GM21786 (cell line): ENCODE data around the gene RPL7A.
A peak's percentile ranks its signal among the peaks of the same experiment; 100 is the strongest.
"Not testable (repeated sequence)": the region's sequence is repeated elsewhere in the genome, so short reads cannot be mapped to it uniquely, and the experiment has no call there.

Experiments used
- ATAC-seq: cut with Tn5 transposase; IDR thresholded peaks from one replicate; pipeline ENCODE4 v1.9.1; 2021; ENCODE audit not compliant: unreplicated experiment

Gene RPL7A

DNA sequence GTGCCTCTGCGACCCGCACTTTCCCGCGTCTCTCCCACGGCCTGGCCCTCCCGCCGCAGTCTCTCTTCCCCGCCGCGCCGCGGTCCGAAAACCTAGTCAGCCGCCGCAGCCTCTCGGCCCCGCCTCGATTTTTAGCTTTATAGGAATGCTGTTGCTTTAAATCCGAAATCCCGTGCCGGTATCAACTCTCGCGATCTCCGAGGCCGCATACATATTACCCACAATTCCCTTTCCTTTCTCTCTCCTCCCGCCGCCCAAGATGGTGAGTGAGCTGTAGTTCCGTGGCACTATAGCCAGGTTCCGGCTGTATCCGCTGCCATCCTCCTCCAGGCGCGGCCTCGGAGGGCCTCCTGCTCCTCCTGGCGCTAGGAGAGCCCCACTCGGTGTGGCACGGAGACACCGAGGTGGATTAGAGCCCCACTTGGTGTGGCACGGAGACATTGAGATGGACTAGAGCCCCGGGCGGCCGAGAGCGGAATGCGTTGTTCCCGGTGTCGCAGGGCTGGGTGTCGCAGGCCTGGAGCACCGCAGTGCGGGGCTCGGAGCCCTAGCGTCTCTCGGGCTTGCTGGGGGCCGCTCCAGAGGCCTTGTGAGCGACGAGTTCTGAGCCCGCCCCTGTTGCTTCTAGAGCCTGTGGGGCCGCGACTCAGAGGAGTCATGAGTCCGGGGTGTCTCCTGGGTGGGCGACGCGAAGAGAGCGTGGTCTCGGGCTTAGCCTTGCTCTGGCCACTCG, at the start of gene RPL7A, which contains the start of gene MED22:
Gene RPL7A (plus strand): TSS at position 234 of the 733 bp plus-strand sequence. CDS start 26 bp downstream, at position 260.
Gene MED22 (minus strand): TSS at position 147 of the 733 bp plus-strand sequence. CDS start 1,469 bp downstream, outside the sequence.
- ATAC-seq = peak; percentile 75

GRCh38 chr9:133299996-133300395, 48.0 kb upstream of the RPL7A start:
- not testable (repeated sequence) for ATAC-seq

DNA sequence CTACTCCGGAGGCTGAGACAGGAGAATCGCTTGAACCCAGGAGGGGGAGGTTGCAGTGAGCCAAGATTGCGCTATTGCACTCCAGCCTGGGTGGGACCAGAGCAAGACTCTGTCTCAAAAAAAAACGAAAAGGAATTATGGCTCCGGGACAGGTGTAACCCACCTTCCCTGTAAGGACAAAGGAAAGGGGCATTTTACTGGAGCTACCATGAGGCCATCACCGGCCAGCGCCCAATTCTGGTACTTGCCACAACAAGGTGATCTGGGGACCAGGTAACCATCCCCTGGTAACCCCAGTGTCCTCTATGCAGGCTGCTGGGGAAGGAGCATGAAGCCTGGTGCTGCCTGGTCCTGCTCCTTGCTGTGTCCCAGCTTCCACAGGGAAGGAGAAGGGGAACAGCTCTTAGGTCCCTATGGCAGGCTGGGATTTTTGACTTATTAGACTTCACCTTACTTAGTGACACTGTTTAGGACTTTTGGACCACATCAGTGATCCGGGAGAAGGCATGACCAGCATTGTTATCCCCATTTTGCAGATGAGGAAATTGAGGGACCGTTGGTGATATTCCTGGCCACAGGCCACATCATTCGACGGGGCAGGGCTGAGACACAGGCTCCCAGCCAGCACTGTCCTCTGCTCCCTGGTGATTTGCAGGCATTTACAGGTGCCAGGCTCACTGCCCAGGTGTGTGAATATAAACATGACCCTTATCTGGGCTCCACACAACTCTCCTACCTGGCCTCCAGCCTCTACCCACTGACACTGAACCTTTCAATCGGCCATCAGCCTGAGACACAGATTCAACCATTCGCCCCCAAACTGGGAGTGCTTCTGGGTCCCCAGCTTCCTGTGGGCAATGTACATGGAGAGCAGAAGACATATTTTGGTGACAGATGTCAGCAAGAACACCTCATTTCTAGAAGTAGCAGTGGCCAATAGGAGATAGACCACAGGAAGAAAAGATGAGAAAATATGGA, 46.5 kb upstream of the RPL7A start:
- no peak for ATAC-seq

DNA sequence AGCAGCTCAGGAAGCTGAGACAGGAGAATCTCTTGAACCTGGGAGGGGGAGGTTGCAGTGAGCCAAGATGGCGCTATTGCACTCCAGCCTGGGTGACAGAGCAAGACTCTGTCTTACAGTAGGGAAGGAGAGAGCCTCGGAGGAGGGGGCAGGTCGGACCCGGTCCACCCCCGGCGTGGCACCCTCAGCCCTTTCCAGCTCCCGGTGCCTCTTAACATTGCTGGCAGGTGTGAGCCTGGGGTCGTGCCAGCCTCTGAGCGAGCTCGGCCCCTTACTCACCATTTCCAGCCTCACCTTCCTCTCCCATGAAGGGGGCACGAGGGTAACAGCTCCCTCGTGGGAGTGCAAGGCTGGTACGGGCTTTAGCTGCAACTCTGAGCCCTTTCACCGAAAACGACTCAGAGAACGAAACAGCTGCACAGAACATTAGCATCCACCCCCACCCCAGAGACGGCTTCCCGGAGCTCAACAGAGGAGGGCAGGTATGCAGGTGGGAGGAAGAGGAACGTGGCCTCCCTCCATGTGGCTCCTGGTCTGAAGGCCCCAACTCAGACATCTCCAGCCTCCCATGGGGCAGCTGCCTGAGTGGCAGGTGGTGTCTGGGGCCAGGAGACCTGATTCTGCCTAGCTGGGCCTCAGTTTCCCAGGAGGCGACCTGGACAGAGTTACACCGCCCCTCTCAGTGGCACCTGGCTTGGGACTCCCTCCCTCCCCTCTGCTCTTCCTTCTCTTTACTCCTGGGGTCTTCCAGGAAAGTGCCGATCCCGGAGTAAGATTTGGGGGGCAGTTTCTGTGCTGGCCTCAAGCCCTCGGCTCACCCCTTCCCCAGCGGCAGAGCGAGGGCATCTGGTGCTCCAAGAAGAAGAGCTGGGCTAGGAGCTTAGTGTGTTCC, 44.5 kb upstream of the RPL7A start:
- ATAC-seq = no peak

- no peak for ATAC-seq
Measured at GRCh38 chr9:133304158-133304470, 43.9 kb upstream of the RPL7A start.

- ATAC-seq = no peak
Measured at GRCh38 chr9:133304477-133305377, 43.3 kb upstream of the RPL7A start.

DNA sequence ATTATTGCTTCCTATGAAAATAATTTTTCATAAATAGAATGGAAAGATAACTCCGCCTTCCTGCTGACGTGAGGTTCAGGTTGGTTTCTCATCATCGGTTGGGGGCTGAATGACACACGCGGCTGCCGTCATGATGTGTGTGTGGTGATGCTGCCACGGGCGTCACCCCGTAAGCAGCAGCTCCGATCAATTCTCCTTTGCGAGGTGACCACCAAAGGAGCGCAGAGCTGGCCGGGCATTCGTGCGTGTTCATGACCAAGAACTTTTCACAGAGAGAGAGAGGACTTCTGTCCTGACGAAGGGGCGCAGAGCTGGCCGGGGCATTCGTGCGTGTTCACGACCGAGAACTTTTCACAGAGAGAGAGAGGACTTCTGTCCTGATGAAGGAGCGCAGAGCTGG, 42.3 kb upstream of the RPL7A start:
- ATAC-seq = no peak

- ATAC-seq = no peak
Measured at GRCh38 chr9:133306242-133307204, 41.5 kb upstream of the RPL7A start.

GRCh38 chr9:133307301-133307700, 40.7 kb upstream of the RPL7A start:
- ATAC-seq = no peak

DNA sequence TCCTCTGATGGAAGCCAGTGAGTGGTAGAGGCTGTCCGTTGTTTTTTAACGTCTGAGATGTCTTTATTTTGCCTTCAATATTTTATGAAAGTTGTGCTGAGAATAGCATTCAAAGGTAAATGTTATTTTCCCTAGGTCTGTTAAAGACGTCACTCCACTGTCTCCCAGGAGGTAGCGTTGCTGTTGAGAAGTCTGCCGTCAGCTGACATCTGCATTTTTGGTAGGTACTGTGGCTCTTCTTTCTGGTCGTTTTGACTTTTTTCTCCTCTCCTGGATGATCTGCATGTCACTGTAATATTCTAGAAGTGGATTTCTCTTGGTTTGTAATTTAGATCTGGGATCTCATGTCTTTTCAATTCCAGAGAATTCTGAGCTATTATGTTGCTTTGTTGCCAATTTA, 38.4 kb upstream of the RPL7A start:
- ATAC-seq = no peak

DNA sequence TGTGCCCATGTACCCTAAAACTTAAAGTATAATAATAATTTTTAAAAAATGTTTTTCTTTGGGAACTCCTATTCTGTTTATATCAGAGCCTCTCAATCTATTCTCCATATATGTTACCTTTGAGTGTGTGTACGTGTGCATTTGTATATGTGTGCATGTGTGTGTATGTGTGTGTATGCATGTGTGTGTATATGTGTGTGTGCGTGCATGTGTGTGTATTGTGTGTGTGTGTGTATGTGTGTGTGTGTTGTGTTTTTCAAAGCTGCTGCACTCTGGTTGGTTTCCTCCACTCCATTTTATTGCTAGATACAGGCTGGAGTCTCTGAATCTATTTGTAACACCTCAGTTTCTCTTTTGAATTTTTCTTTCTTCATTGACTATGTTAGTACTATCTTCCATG, 32.0 kb upstream of the RPL7A start:
- no peak for ATAC-seq

DNA sequence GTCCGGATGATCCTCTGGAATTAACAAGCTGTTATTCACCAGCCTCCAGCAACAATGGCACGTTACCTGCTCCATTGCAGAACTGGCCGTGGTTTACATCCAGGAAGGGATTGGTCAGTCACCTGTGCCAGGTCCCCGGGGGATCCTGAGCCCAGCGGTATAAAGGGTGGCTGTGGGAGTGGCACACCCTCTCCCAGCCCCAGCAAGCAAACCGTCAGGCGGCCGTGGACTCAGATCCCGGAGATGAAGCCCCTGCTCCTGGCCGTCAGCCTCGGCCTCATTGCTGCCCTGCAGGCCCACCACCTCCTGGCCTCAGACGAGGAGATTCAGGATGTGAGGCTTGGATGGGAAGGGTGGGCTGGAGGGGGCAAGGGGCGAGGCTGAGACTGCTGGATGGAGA, 30.5 kb upstream of the RPL7A start:
- not testable (repeated sequence) for ATAC-seq

- no peak for ATAC-seq
Measured at GRCh38 chr9:133320421-133320881, 27.6 kb upstream of the RPL7A start.

- ATAC-seq = no peak
Measured at GRCh38 chr9:133321411-133321935, 26.5 kb upstream of the RPL7A start.

DNA sequence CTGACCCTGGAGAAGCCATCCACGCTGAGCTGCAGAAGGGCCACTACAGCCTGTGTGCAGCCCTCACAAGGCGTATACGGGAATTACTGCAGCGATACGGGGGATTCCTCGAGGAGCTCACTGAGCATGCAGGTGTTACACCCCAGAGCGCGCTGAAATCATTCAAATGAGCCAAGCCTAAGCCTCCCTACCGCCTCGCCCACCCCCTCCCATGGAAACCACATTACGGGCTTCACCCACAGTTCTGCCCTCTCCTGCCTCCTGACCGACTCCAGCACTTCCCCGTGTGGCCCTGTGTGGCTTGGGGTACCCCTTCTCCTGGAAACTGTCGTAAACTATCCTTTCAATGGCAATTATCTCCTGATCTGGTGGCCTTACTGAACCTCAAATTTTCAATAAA, 25.3 kb upstream of the RPL7A start:
- ATAC-seq = no peak

- no peak for ATAC-seq
Measured at GRCh38 chr9:133323211-133323610, 24.8 kb upstream of the RPL7A start.

DNA sequence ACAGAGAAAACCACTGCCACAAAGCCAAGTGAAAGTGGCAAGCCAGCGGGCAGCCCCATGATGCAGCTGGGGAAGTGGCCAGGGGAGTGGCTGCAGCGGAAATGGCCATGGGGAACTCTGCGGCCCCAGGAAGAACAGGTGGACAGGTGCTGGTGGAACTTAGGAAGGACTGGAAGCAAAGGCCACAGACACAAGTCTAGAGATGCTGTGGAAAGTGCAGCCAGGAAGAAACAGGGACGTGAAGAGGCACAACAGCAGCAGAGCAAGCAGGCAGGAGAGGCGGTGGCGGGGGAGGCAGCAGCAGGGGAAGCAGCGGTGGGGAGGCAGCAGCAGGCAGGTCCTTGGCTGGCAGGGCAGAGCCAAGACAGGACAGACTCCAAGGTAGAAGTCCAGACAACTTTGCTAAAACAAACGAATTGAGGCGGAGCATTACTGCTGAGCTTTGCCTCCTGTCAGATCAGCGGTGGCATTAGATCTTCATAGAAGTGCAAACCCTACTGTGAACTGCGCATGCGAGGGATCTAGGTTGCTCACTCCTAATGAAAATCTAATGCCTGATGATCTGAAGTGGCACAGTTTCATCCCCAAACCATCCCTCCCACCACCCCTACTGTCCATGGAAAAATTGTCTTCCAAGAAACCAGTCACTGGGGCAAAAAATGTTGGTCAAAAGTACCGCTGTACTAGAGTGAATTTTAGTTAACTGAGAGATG, 23.9 kb upstream of the RPL7A start:
- no peak for ATAC-seq

DNA sequence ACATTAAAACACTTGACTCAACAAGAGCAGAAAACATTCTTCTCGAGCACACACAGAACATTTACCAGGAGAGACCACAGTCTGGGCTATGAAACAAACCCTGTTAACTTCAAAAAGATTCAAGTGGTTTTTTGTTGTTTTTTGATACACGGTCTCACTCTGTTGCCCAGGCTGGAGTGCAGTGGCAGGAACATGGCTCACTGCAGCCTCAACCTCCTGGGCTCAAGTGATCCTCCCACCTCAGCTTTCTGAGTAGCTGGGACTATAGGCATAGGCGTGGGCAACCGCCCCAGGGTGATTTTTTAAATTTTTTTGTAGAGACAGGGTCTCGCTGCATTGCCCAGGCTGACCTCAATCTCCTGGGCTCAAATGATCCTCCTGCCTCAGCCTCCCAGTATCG, 21.0 kb upstream of the RPL7A start:
- not testable (repeated sequence) for ATAC-seq
